GM12878 (cell line): ENCODE data around the gene FOXJ3. TPM values are rescaled to one million over a fixed set of nuclear protein-coding genes. Genes with fewer than 3 reads are reported as not detected.

Source experiments
- ATAC-seq: fragments of 200-7000 bp; cut with Tn5 transposase; 3 replicates; pipeline ENCODE4 v1.9.1; 2020; ENCODE audit warnings: mild to moderate bottlenecking, moderate library complexity
- BruUV-seq: library from RNA; stranded (reverse); fragments of 400-500 nt; replicated peaks from 2 replicates; lab custom pipeline; 2021; lab: Mats Ljungman, UMichigan
- CTCF ChIA-PET: fragments of 300-600 bp; sonication (Branson Sonifier 250); formaldehyde crosslinking; extraction: SDS; loops from one replicate; lab custom pipeline; 2021; ENCODE audit warnings: inconsistent platforms; lab: Yijun Ruan, JAX
- POLR2A ChIA-PET: fragments of 350-600 bp; formaldehyde crosslinking; extraction: SDS; loops from one replicate; lab custom pipeline; 2021; ENCODE audit warnings: inconsistent platforms; lab: Charles Lee
- RAD21 ChIA-PET: fragments of 300-600 bp; sonication (Branson Sonifier 250); formaldehyde crosslinking; loops from one replicate; lab custom pipeline; 2023; ENCODE audit warnings: antibody characterized with exemption; ENCODE audit not compliant: unreplicated experiment; lab: Charles Lee
- SMC1A ChIA-PET: fragments of 300-600 bp; sonication (Branson Sonifier 250); formaldehyde crosslinking; loops from one replicate; lab custom pipeline; 2023; ENCODE audit not compliant: unreplicated experiment, uncharacterized antibody; lab: Charles Lee
- DNase-seq: peaks from one replicate; pipeline ENCODE4 v3.0.0-alpha.2; 2011; ENCODE audit warnings: low read depth, low spot score
- FAIRE-seq: peaks from 3 replicates; lab custom pipeline; 2011; peaks lifted over from hg19 to GRCh38; lab: Jason Lieb, UNC
- H2AFZ ChIP-seq: 2 replicates; pipeline ENCODE4 v1.6.0; 2011; ENCODE audit warnings: low read depth, low read length, control low read depth; ENCODE audit not compliant: control insufficient read depth
- H3K27ac ChIP-seq: 2 replicates; pipeline ENCODE4 v1.5.1; 2011; ENCODE audit warnings: control low read depth; ENCODE audit not compliant: control insufficient read depth, insufficient read depth
- H3K27me3 ChIP-seq, 2 experiments: replicated peaks in 1 of 2; 2 replicates each; pipeline versions ENCODE4 v1.6.0 to v1.6.1; 2011; ENCODE audit warnings: low read length in 1 of 2; ENCODE audit not compliant: control insufficient read depth in 2 of 2, insufficient read depth in 2 of 2
- H3K36me3 ChIP-seq, 2 experiments: 2 replicates each; pipeline ENCODE4 v1.5.1; 2011; ENCODE audit warnings: low read length in 1 of 2; ENCODE audit not compliant: control insufficient read depth in 2 of 2, insufficient read depth in 2 of 2
- H3K4me1 ChIP-seq: 2 replicates; pipeline ENCODE4 v1.6.1; 2011; ENCODE audit warnings: mild to moderate bottlenecking, low read length, moderate library complexity, mixed read lengths; ENCODE audit not compliant: control insufficient read depth, insufficient read depth
- H3K4me2 ChIP-seq: 2 replicates; pipeline ENCODE4 v1.6.0; 2011; ENCODE audit warnings: control low read depth; ENCODE audit not compliant: control insufficient read depth, insufficient read depth
- H3K4me3 ChIP-seq: fragments of 200-600 bp; sonication (generic); 2 replicates; pipeline ENCODE4 v1.5.1; 2016
- H3K79me2 ChIP-seq: 2 replicates; pipeline ENCODE4 v1.6.0; 2011; ENCODE audit warnings: low read length; ENCODE audit not compliant: control insufficient read depth, insufficient read depth
- H3K9ac ChIP-seq: 2 replicates; pipeline ENCODE4 v1.8.0; 2011; ENCODE audit warnings: low read length, control low read depth, mixed read lengths; ENCODE audit not compliant: control insufficient read depth, insufficient read depth
- H3K9me3 ChIP-seq: replicated peaks from 3 replicates; pipeline ENCODE4 v1.5.1; 2011; ENCODE audit warnings: mild to moderate bottlenecking, low read length; ENCODE audit not compliant: control insufficient read depth, insufficient read depth
- H4K20me1 ChIP-seq: 2 replicates; pipeline ENCODE4 v1.6.0; 2011; ENCODE audit not compliant: control insufficient read depth, insufficient read depth
- BCL11A ChIP-seq: IDR thresholded peaks from 2 replicates; pipeline ENCODE4 v1.6.1; 2011; ENCODE audit warnings: low read depth, low read length
- BHLHE40 ChIP-seq, 2 experiments: fragments of 450-650 bp in 1 of 2; IDR thresholded peaks; 2 replicates each; pipeline ENCODE4 v1.6.1; 2011 to 2017; ENCODE audit warnings: low read depth in 2 of 2, borderline replicate concordance in 1 of 2, improper control_type of control experiment in 1 of 2, low read length in 1 of 2, mild to moderate bottlenecking in 1 of 2
- FOXK2 ChIP-seq: fragments of 450-650 bp; IDR thresholded peaks from 2 replicates; pipeline ENCODE4 v1.6.1; 2017; ENCODE audit warnings: mild to moderate bottlenecking, moderate library complexity
- IKZF1 ChIP-seq: fragments of 450-650 bp; conservative IDR thresholded peaks from 2 replicates; pipeline ENCODE4 v1.6.1; 2017; ENCODE audit warnings: antibody characterized with exemption, mild to moderate bottlenecking
- MEF2A ChIP-seq: IDR thresholded peaks from 2 replicates; pipeline ENCODE4 v1.6.1; 2011; ENCODE audit warnings: low read depth, mild to moderate bottlenecking, low read length, moderate library complexity; ENCODE audit not compliant: insufficient read depth
- MEF2B ChIP-seq: fragments of 450-650 bp; IDR thresholded peaks from 2 replicates; pipeline ENCODE4 v1.6.1; 2018; ENCODE audit warnings: mild to moderate bottlenecking, moderate library complexity; ENCODE audit not compliant: partially characterized antibody, poor library complexity, severe bottlenecking
- MXI1 ChIP-seq: fragments of 150-350 bp; IDR thresholded peaks from 2 replicates; pipeline ENCODE4 v1.6.1; 2011; ENCODE audit warnings: low read depth, mild to moderate bottlenecking, inconsistent platforms, low read length, improper control_type of control experiment
- RAD21 ChIP-seq: IDR thresholded peaks from 2 replicates; pipeline ENCODE4 v1.6.1; 2011; ENCODE audit warnings: mild to moderate bottlenecking, low read depth, low read length, moderate library complexity; ENCODE audit not compliant: insufficient read depth
- RELB ChIP-seq: fragments of 450-650 bp; IDR thresholded peaks from 2 replicates; pipeline ENCODE4 v1.6.1; 2017; ENCODE audit warnings: low read depth, mild to moderate bottlenecking, moderate library complexity
- SIN3A ChIP-seq: IDR thresholded peaks from 2 replicates; pipeline ENCODE4 v1.6.1; 2012; ENCODE audit warnings: low read depth, low read length, improper control_type of control experiment
- SMARCA5 ChIP-seq: fragments of 450-650 bp; IDR thresholded peaks from 2 replicates; pipeline ENCODE4 v1.6.1; 2017; ENCODE audit warnings: mild to moderate bottlenecking
- SRF ChIP-seq, 2 experiments: IDR thresholded peaks; 2 replicates each; pipeline ENCODE4 v1.6.1; 2011; ENCODE audit warnings: low read depth in 2 of 2, low read length in 2 of 2, mild to moderate bottlenecking in 1 of 2, moderate library complexity in 1 of 2
- TCF7 ChIP-seq: IDR thresholded peaks from 2 replicates; pipeline ENCODE4 v1.6.1; 2014; ENCODE audit warnings: antibody characterized with exemption, borderline replicate concordance
- USF1 ChIP-seq: IDR thresholded peaks from 2 replicates; pipeline ENCODE4 v1.6.1; 2011; ENCODE audit warnings: borderline replicate concordance, low read depth, mild to moderate bottlenecking, moderate library complexity, mixed read lengths, low read length; ENCODE audit not compliant: insufficient read depth; ENCODE audit errors: extremely low read length
- YBX1 ChIP-seq: fragments of 450-650 bp; IDR thresholded peaks from 2 replicates; pipeline ENCODE4 v1.6.1; 2016; ENCODE audit warnings: antibody characterized with exemption
- ZBTB40 ChIP-seq: fragments of 450-650 bp; IDR thresholded peaks from 2 replicates; pipeline ENCODE4 v1.6.1; 2016; ENCODE audit warnings: mild to moderate bottlenecking, moderate library complexity, borderline replicate concordance
- ZNF217 ChIP-seq: fragments of 450-650 bp; IDR thresholded peaks from 2 replicates; pipeline ENCODE4 v1.6.1; 2017; ENCODE audit warnings: antibody characterized with exemption, mild to moderate bottlenecking
- WGBS: methylation state at CpG from one replicate; pipeline ENCODE4 v1.1.6; 2016; ENCODE audit warnings: low lambda C conversion rate; ENCODE audit not compliant: insufficient replicate concordance, insufficient coverage; ENCODE audit errors: missing lambda C conversion rate; 5-methylcytosine and 5-hydroxymethylcytosine counted together
- in situ Hi-C: fragments of 300-500 bp; cut with MboI; formaldehyde crosslinking; loops from 9 replicates; pipeline ENCODE4 v1.14.3; 2018; ENCODE audit warnings: mixed read lengths
- intact Hi-C: fragments of 100-400 bp; cut with micrococcal nuclease; formaldehyde crosslinking; loops from one replicate; pipeline ENCODE4 v1.14.2; 2022; ENCODE audit not compliant: unreplicated experiment
- polyA plus RNA-seq, 11 experiments: library from polyadenylated mRNA; depleted of rRNA in 4 of 11; unstranded in 6 of 11; stranded (reverse) in 5 of 11; fragments of >200 nt; fragmentation: Nextera tagmentation in 4 of 11; fragmentation: Illumina TruSeq in 1 of 11; extraction: Ambion mirVana in 4 of 11; extraction: Trizol in 1 of 11; gene quantifications; 1 replicate in 1 of 11; 2 replicates in 10 of 11; pipeline versions ENCODE4 v1.2.1 to v1.2.3, GENCODE V29; 2011 to 2016; ENCODE audit warnings: inconsistent platforms in 2 of 11, missing spikeins in 2 of 11, low read depth in 1 of 11
- total RNA-seq, 4 experiments: library from RNA; depleted of rRNA in 3 of 4; stranded (reverse); fragments of >200 nt in 3 of 4; fragmentation: Illumina TruSeq in 1 of 4; extraction: Trizol in 1 of 4; gene quantifications; 2 replicates each; pipeline versions ENCODE4 v1.2.1 to v1.2.3, GENCODE V29; 2013 to 2021

FOXJ3 gene
- total and polyA plus RNA-seq, 10 of the 15 experiments (the other 5 are each of a cell fraction or from before 2014, with no cell fraction given), result 9.5 to 54.2 (median 24.7) TPM

- in situ Hi-C loops, result no loop called here
- H3K4me2 ChIP-seq, result no peak overlapping the region
- CTCF ChIA-PET, result interaction anchor here (0.9 kb wide), 2 partner anchors 11 to 354 kb away, joined by 3 to 4 read pairs; no protein-coding TSS in a partner anchor
These were observed 167.2 kb downstream of the FOXJ3 start for GRCh38 chr1:42167611-42168390.

More at GRCh38 chr1:42167611-42168390, 167.2 kb downstream of the FOXJ3 start:
- H3K4me1 ChIP-seq, result no peaks in the 10 kb centered on the region
- no peak overlapping the region for H3K27ac ChIP-seq
- no peak overlapping the region for H3K4me3 ChIP-seq
- no peak for ATAC-seq
- H3K36me3 ChIP-seq, result no peaks in the 10 kb centered on the region
- ChIA-PET POLR2A (no interaction called here), SMC1A (no interaction called here), RAD21 (no interaction called here)
- no peaks in the 10 kb centered on the region for H3K27me3 ChIP-seq
- TF ChIP-seq MEF2A (no peak), SIN3A (no peak), YBX1 (no peak), RAD21 (no peak), TCF7 (no peak), MEF2B (no peak), BHLHE40 (IDR thresholded peaks at IDR 0.05; ENCODE audit: borderline replicate concordance in 1 of 2, low read depth in 2 of 2, low read length in 1 of 2) (no peak), USF1 (no peak), ZNF217 (no peak), FOXK2 (no peak), SMARCA5 (no peak), SRF (IDR thresholded peaks at IDR 0.05; ENCODE audit: low read depth in 2 of 2, low read length in 2 of 2) (no peak), RELB (no peak), MXI1 (no peak), BCL11A (no peak), IKZF1 (no peak), ZBTB40 (no peak)
- BruUV-seq, result no TSS peak
- DNase-seq, result no peak
- intact Hi-C loops, result no loop called here
- no peak overlapping the region for H3K9ac ChIP-seq
- FAIRE-seq, result no peak
- no peaks in the 10 kb centered on the region for H3K79me2 ChIP-seq
- no peaks in the 10 kb centered on the region for H4K20me1 ChIP-seq
- no peaks in the 10 kb centered on the region for H3K9me3 ChIP-seq
- 78% methylated on average over 20 of the region's 21 CpGs for WGBS
- H2AFZ ChIP-seq, result no peak overlapping the region
